K562 (cell line): ENCODE results near the gene CD1D. TPM values are rescaled to one million over a fixed set of nuclear protein-coding genes. Genes with fewer than 3 reads are reported as not detected.

Experiments
- AFF1 ChIP-seq, 2 experiments: fragments of 450-650 bp; IDR thresholded peaks; 2 replicates each; pipeline ENCODE4 v1.6.1; 2018; ENCODE audit warnings: mild to moderate bottlenecking in 2 of 2, low read depth in 1 of 2; ENCODE audit not compliant: partially characterized antibody in 2 of 2
- CHD7 ChIP-seq: fragments of 200-600 bp; sonication (generic); IDR thresholded peaks from one replicate; pipeline ENCODE4 v1.6.1; 2012; ENCODE audit warnings: mild to moderate bottlenecking, low read depth, low read length, inconsistent platforms
- CREB3L1 ChIP-seq: fragments of 450-650 bp; IDR thresholded peaks from 2 replicates; pipeline ENCODE4 v1.6.1; 2014; ENCODE audit warnings: low read depth, mild to moderate bottlenecking, moderate library complexity, borderline replicate concordance
- GABPA ChIP-seq: fragments of 200-800 bp; sonication (Bioruptor generic); conservative IDR thresholded peaks from 2 replicates; pipeline ENCODE4 v1.6.1; 2016; ENCODE audit warnings: low read depth, missing genetic modification characterization, missing compliant biosample characterization
- GABPB1 ChIP-seq: sonication (generic); formaldehyde crosslinking; IDR thresholded peaks from 2 replicates; pipeline ENCODE4 v1.8.0; 2022; ENCODE audit warnings: mild to moderate bottlenecking, missing genetic modification reagents
- HDAC3 ChIP-seq: fragments of 450-650 bp; IDR thresholded peaks from 2 replicates; pipeline ENCODE4 v1.6.1; 2018; ENCODE audit warnings: borderline replicate concordance, mild to moderate bottlenecking, moderate library complexity; ENCODE audit not compliant: partially characterized antibody
- NRF1 ChIP-seq, 2 experiments: fragments of 450-650 bp; IDR thresholded peaks in 1 of 2; conservative IDR thresholded peaks in 1 of 2; 2 replicates each; pipeline ENCODE4 v1.6.1; 2014; ENCODE audit warnings: mild to moderate bottlenecking in 2 of 2
- polyA plus RNA-seq, 8 experiments: library from polyadenylated mRNA; depleted of rRNA in 4 of 8; stranded (reverse) in 5 of 8; unstranded in 3 of 8; fragments of >200 nt; fragmentation: Nextera tagmentation in 2 of 8; fragmentation: Illumina TruSeq in 1 of 8; extraction: Ambion mirVana in 2 of 8; extraction: Trizol in 1 of 8; gene quantifications; 2 replicates each; pipeline versions ENCODE4 v1.2.1 to v1.2.3, GENCODE V29; 2011 to 2014; ENCODE audit warnings: inconsistent platforms in 1 of 8, missing spikeins in 1 of 8
- total RNA-seq, 7 experiments: library from RNA; depleted of rRNA in 6 of 7; stranded (reverse); fragments of >200 nt in 6 of 7; fragmentation: Illumina TruSeq in 2 of 7; extraction: Trizol in 2 of 7; gene quantifications; 2 replicates each; pipeline versions ENCODE4 v1.2.1 to v1.2.3, GENCODE V29; 2011 to 2021; ENCODE audit warnings: low replicate concordance in 1 of 7

CD1D gene
- total and polyA plus RNA-seq, 9 of the 15 experiments (the other 6 are each of a cell fraction or from before 2014, with no cell fraction given) = 0.03 TPM; not detected in 8

- TF ChIP-seq CHD7 (no peak), GABPB1 (CRISPR knock-in tag) (peak; percentile 46; the same call in 1 of the 2 replicates), CREB3L1 (peak; percentile 45; the same call in 1 of the 2 replicates), HDAC3 (no peak), AFF1 (IDR thresholded peaks at IDR 0.05; ENCODE audit: low read depth in 1 of 2, partially characterized antibody in 2 of 2) (peak in 1 of 2 experiments; percentile 86), GABPA (tag) (peak; percentile 88), NRF1 (conservative IDR thresholded peaks at IDR 0.05 in 1 of 2, IDR thresholded peaks at IDR 0.05 in 1 of 2) (peak; percentile 96)
Measured at GRCh38 chr1:158149577-158150269, 31.0 kb upstream of the CD1D start (continued).
